HG03521 (cell line): ENCODE results near the gene RASSF8.

Experiments used
- ATAC-seq: cut with Tn5 transposase; IDR thresholded peaks from one replicate; pipeline ENCODE4 v1.9.1; 2021; ENCODE audit warnings: mild to moderate bottlenecking, moderate library complexity; ENCODE audit not compliant: unreplicated experiment

RASSF8 gene

DNA sequence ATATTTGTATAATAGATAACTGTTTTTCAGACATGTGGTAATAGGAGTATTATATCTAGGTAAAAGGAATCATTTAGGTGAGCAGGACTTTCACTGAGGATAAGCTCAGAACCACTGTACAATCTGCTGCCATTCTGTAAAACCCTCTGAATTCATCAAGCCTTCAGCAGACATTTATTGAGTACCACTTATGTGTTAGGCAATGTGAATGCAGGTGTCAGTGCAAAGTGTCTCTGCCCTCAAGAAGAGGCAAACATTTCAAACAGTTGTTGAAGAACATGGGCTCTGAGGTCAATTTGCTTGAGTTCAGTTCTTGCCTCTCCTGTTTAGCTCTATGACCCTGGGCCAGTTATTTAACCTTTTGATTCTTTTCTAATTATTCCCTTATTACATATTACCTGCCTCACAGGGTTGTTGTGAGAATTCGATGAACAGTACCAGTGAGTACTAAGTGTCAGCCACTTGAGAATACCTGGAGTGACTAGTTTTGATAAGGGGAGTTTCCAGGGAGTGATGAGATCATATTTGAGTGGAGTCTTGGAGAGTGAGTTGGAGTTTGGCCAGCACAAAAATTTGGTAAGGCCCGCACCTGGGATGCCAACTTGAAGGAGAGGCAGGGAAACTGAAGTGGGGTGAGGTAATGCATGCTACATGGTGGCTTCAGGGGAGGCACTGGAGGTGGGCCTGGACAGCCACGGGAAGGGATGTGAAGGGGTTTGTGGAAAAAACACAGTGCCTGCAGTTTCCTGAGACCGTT is 33.7 kb downstream of the RASSF8 start:
- ATAC-seq: no peak

DNA sequence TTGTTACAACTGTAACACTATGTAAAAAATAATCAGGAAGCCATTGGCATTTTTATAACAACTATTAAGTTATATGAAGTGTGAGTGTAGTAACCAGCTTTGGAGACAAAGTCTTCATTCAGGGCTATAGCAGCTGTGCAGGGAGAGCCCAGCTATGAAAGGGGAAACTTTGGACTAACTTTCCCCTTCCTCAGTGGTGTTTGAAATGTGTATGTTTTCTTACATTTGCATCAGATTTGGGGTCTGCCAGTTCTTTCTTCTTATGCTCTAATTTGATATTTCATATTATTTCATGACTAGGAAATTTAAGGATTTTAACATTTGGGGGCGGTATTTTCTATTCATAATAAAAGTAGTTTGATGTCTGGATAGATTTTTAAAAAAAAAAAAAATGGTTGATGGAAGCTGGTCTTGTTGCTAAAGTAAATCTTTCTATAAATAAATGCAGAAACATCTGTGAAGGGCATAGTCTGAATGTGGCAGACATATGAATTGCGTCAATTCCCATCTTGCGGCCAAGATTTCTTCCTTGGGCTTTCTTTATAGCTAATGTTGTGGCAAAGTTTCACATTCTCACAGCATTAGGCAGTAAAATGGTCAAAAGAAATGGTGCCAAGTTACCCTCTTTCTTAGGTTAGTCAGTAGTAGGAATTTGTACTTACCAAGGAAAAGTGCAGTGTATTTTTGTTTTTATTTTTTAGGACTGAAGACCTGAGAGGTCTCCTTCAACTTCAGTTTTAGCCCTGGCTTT is 35.6 kb downstream of the RASSF8 start:
- ATAC-seq: no peak

DNA sequence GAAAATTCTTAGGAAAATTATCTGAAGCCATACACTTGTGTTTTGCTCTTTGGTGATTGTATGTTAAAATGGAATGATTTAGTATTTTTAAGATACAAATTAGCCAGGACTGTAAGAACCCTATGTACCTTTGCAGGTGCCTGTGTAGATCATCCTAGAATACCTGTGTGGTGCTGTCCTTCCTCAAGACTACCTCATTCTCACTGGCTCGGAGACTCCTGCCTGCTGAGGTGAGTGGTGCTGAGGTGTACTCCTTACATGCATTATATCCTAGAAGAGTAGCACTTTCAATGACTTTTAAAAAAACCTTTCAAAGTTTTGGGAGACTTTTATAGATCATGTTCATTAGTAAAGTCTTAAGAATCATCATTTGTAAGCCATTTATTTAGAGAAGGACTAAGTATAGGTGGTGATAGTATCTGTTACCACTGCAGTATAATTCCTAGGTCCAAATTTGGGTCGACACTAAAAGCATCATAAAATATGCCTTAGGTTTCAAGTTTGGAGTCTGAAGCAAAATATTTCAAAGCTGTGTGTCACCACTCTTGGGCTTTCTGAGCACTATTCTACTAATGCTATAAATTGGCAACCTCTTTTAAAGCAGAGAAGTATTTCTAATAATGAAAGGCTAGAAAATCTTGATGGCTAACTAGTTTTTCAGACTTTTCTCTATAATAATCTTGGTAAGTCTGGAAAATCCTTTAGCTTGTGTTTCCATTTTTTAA is 36.6 kb downstream of the RASSF8 start:
- no peak for ATAC-seq

DNA sequence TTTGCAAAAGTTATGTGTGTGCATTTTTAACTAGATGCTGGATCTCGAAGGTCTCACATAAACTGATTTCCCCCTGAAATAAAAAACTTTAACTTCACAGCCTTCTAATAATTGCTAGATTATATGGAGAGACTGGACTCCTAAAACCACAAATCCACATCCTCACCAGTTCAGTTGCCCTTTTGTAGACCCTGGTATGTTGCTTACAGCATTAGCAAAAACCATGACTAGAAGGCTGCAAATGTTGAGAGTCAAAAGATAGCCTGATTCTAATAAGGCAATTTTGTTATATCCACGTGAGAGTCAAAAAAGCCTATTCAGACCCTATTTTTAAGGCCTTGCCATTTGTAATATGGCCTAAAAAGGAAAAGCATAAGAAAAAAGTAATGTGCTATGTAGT is 37.4 kb downstream of the RASSF8 start:
- no peak for ATAC-seq

DNA sequence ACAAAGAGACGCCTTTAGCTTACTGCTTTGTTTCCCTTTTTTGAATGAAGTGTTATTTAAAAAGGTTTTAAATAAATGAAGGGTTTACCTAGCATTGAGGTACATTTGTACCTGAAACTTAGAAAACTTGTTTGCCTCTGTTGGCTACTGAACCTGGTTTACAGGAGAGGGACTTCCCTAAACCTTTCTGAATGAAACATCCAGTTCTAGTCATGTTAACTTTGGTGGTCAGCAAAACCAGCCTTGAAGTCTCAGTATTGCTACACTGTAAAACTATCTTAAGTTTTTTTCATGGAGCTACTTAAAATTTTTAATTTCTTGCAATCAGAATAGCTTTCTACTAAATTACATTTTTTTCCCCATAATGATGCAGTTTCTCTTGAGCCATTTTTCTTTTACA is 38.2 kb downstream of the RASSF8 start:
- no peak for ATAC-seq

DNA sequence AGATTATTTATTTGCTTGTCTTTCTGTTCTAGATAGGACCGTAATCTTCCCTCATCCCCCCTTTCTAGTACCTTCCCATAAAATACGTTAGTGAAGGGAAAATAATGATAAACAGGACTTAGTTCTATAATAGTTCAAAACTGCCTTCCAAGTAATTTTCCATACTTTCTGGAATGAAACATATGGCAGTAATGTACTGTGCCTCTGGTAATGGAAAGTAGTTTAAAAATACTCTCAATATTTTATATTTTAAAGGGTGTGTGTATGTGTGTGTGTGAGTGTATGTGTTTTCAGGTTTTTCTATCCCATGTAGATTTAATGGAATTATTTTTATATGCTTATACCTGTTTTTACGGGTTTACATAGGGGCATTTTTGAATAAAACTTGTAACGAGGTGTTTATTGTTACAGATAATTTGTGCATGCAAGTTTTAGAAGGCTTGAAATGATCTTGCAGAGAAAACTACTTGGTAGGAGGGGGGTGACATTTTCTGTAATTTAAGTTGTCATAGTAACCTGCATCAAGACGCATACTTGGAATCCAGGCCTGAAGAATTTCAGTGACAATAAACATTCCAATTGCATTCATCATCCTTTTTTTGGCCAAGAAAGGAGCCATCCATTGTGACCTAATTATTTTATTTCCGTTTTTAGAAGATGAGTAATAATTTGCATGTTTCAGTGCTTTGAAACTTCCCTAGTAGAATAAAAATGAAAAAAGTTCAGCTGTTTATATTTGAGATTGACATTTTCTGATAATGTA is 38.9 kb downstream of the RASSF8 start:
- no peak for ATAC-seq

DNA sequence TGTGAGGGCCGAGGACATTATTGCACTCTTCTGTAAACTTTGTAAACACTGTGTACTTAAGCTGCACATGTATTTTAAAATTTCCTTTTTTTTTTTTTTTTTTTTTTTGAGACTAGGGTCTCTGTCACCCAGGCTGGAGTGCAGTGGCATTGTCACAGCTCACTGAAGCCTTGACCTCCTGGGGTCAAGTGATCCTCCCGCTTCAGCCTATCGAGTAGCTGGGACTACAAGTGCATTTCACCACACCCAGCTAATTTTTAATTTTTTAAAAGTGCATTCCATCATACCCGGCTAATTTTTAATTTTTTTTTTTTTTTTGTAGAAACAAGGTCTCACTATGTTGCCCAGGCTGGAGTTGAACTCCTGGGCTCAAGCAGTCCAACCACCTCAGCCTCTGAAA is 42.4 kb downstream of the RASSF8 start:
- no peak for ATAC-seq

DNA sequence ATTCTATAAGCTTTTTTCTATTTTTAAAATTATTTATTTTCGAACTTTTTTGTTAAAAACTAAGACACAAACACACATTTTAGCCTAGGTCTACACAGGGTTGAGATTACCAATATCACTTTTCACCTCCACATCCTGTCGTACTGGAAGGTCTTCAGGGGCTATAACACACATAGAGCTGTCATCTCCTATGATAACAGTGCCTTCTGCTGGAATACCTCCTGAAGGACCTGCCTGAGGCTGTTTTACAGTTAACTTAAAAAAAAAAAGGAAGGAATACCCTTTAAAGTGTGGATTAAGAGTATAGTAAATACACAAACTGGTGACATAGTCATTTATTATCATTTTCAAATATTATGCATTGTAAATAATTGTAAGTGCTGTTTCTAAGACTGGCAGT is 43.0 kb downstream of the RASSF8 start:
- ATAC-seq: no peak

DNA sequence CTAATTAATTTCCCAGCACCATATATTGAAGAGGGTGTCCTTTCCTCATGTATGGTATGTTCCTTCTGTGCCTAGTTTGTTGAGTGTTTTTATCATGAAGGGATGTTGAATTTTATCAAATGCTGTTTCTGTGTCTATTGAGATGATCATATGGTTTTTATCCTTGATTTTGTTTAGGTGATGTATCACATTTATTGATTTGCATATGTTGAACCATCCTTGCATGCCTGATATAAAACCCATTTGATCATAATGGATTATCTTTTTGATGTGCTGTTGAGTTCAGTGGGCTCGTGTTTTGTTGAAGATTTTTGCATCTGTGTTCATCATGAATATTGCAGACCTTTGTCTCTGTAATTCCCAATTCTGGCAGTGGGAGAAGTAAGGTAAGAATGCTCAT is 44.6 kb downstream of the RASSF8 start:
- no peak for ATAC-seq

DNA sequence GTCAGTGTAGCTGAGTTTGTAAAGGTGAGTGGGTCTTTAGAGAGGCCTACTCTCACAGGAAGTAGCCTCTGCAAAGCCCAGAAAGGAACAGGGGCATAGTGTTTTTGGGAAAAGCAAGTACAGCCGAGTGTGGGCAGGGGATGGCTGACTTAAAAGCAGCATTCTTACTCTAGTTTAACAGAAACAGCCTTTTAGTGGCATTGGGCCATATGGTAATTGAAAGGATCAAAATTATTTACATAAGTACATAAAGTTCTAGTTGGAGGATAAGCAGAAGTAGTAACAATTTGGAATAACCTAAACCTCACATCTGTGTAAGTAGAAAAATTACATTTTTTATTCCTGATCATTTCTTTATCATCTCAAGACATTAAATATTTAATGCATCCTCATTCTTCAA is 49.1 kb downstream of the RASSF8 start:
- no peak for ATAC-seq

DNA sequence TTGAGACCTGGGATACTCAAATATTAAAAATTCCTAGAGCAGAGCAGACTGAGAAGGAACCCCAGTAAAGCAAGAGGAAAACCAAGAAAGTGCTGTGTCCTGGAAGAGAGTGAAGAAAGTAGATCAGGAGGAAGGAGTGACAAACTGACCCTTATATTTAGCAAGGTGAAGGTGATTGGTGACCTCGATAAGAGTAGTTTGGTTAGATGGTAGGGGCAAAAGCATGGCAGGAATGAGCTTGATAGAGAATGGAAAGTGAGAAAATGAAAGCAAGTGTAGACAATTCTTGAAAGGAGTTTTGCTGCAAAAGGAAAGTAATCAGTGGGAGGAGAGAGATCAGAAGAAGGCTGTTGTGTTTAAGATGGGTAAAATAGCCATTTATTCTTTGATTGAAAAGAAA is 51.1 kb downstream of the RASSF8 start:
- ATAC-seq: no peak

DNA sequence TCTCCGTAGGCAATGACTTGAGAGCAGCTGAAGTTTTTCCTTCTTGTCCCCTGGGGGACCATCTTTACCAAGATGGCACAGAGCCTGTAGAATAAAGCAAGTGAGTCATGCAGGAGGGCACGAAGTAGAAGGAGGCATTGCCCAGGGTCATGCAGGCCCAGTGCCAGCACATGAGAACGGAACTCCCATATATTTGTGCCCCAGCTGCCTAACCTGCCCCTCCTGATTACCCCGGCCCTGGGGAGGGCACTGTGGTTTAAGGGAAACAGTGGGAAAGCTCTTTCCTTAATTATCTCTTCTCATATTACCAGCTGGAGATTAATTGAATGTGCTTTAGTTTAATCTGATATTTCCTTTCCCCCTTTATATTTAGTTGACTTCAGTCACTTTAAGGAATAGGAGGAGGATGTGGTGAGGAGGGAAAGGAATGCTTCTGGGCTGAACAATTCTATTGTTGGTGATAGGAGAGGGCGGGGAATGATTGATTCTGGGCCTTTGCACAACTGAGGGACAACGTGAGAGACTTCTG is 51.9 kb downstream of the RASSF8 start:
- no peak for ATAC-seq

DNA sequence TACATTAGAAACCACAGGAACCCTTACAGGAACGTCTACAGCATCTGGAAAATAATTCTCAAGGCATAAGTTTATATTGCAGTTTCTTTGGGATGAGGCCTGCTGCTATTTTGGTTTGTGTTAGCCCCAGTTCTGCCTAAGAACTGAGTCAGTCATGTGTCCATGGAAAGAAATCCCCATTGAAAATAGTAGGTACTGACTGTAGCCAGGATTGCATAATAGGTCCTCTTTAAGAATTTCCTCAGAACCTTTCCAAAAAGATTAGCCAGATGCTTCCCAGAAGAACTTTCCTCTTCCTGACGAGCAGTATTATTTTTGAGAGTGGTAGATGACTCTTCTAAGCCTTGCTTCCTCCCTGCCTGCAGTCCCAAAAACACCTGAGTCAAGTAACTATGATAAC is 52.6 kb downstream of the RASSF8 start:
- no peak for ATAC-seq

DNA sequence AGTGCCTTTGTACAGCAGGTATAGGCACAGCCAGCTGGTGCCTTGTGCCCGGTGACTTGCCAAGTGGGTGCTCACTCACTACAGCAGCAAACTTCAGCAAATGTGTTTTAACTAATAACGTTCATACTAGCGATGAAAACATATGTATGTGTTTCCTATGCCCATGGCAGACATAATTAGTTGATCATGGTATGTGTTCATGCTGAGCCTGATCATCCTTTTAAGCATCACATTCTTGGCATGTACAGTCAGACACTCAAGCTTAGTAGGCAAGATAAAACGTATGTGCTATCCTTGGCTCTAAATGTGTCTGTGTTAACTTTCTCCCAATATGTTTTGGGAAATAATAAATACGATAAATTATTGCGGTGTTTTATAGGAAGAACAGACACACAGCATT is 55.6 kb downstream of the RASSF8 start:
- no peak for ATAC-seq

DNA sequence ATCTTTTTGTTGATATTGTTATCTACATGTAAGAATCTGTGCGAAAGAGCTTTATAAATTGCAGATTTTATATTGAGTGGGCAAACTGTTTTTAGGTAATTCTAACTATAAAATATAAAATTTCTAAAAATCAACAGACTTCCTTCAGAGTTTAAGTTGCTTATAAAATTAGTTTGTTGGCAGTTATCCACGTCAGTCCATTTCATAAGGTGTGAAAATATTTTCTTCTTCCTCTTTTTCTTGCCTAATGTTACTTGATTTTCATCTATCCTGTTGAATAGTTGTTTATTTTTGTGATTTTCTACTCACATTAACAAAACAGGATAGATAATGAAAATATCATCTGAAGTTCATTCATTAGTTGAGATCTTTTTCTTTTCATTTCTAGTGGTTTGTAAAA is 58.0 kb downstream of the RASSF8 start:
- ATAC-seq: no peak

DNA sequence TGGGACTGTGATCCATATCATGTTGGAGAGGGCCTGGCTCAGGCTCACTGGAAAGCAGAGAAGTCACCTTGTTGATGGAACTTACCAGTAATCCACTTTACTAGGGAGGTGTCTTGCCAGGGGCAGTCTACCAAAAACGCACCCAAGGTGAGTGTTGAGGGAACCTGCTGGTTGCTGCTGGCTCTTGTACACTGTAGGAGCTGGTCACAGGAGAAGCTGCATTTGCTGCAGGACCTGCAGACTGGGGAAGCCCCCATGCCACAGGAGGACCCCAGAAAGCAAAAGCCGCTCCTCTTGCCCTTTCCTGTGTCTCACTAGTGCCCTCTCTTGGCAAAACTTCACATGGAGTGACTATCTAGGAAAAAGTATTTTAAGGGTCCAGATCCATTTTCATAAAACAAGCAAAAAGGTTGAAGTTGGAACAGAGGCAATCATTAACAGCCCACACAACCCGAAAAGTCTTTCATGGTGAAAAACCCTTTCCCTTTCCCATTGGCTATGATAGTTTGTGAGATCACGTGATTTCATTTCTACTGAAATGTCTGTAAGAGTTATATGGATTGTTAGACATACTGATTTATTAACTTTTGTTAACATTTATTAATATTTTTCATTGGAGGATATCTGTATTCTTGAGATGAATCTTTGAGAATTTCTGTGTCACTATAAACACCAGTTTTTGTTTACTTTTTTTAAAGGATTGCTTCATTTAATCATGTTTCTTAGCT is 59.2 kb downstream of the RASSF8 start:
- no peak for ATAC-seq

DNA sequence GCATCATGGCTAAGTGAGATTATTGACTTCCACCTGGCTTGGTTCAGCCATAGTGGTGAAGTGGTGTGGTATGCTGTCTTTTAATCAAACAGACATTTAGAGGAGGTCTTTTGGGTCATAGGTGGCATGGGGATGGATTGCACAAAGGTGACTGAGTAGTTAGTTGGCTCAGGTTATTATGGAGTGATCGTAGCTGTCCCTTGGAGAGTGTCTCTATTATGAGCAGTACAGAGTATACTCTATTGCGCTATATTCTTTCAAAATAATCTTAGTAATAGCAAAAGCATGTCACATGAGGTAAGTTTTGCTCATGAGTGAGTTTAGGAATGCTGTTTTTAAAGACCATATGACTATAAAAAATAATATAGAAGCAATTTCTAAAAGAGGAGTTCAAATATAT is 60.4 kb downstream of the RASSF8 start:
- no peak for ATAC-seq

DNA sequence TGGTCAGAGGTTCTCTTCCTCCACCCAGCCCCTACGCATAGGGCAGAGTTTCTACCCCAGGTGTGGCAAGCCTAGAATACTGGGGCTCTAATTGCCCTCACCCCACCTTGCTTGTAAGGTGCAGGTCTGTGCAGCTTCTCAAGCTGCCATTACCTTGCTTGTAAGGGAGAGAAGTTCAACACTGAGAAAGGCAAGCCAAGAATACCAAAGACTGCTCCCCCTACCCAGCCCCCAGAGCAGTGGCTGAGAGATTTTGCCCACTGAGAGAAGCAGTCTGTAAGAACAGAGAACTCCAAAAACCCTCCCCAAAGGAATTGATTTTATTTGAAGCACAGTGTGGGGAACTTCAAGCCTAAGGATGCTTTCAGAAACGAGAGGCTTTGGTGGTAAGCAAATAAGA is 63.1 kb downstream of the RASSF8 start:
- no peak for ATAC-seq

DNA sequence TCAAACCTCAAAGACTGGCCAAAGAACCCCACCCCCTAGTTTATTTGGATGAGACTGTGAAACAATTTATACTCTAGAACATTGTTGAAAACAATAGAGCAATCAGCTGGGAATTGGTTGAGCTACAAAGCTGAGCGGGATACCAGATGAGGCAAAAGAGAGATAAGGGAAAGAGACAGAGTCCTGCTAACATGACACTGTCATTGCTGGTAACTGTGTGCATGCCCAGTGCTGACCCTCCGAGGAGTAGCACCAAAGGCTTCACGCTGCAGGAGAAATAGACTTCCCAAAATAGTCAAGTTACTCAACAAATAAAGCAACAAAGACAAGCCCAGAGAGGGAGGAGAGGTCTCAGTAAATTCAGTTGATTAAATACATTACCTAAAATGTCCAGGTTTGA is 63.6 kb downstream of the RASSF8 start:
- ATAC-seq: no peak

DNA sequence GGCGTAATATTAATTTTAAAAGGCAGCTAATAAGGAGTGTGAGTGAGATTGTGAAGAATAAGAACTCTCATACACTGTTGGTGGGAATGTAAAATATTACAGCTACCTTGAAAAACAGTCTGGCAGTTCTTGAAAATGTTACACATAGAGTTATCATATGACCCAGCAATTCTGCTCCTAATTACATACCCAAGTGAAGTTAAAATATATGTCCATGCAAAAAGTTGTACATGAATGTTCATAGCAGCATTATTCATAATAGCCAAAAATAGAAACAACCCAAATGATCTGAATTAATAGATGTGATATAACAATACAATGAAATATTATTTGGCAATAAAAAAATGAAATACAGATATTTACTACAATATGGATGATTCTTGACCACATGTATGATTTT is 68.2 kb downstream of the RASSF8 start:
- ATAC-seq: no peak
